GM23338 (cell line): ENCODE data around the gene HDAC3. TPM values are rescaled to one million over a fixed set of nuclear protein-coding genes. Genes with fewer than 3 reads are reported as not detected.

ENCODE experiments used
- ATAC-seq: fragments of 200-7000 bp; cut with Tn5 transposase; 3 replicates; pipeline ENCODE4 v1.9.1; 2020
- DNase-seq: peaks from one replicate; pipeline ENCODE4 v3.0.0-alpha.2; 2015; ENCODE audit warnings: low spot score
- H2AFZ ChIP-seq: fragments of 200-600 bp; sonication (generic); 2 replicates; pipeline ENCODE4 v1.8.0; 2016; ENCODE audit warnings: antibody characterized with exemption, mild to moderate bottlenecking, moderate library complexity
- H3F3A ChIP-seq: fragments of 200-600 bp; sonication (generic); replicated peaks from 2 replicates; pipeline ENCODE4 v1.8.0; 2017; ENCODE audit warnings: antibody characterized with exemption, mixed run types, low read depth
- H3K27ac ChIP-seq: fragments of 200-600 bp; sonication (generic); 2 replicates; pipeline ENCODE4 v1.6.1; 2016; ENCODE audit warnings: low read depth
- H3K27me3 ChIP-seq: fragments of 200-600 bp; sonication (generic); 2 replicates; pipeline ENCODE4 v1.8.0; 2016; ENCODE audit warnings: mild to moderate bottlenecking, mixed run types, moderate library complexity; ENCODE audit not compliant: insufficient read depth
- H3K36me3 ChIP-seq: fragments of 200-600 bp; sonication (generic); 2 replicates; pipeline ENCODE4 v1.8.0; 2016; ENCODE audit warnings: mild to moderate bottlenecking; ENCODE audit not compliant: insufficient read depth
- H3K4me1 ChIP-seq: fragments of 200-600 bp; sonication (generic); 2 replicates; pipeline ENCODE4 v1.8.0; 2016; ENCODE audit warnings: mild to moderate bottlenecking, moderate library complexity; ENCODE audit not compliant: insufficient read depth
- H3K4me2 ChIP-seq: fragments of 200-600 bp; sonication (generic); 2 replicates; pipeline ENCODE4 v1.7.1; 2017; ENCODE audit warnings: mixed run types
- H3K4me3 ChIP-seq: fragments of 200-600 bp; sonication (generic); 2 replicates; pipeline ENCODE4 v1.6.1; 2016; ENCODE audit warnings: mixed run types
- H3K79me2 ChIP-seq: fragments of 200-600 bp; sonication (generic); replicated peaks from 2 replicates; pipeline ENCODE4 v1.8.0; 2017; ENCODE audit warnings: mild to moderate bottlenecking; ENCODE audit not compliant: insufficient read depth
- H3K9me2 ChIP-seq: fragments of 200-600 bp; sonication (generic); 2 replicates; pipeline ENCODE4 v1.8.0; 2017; ENCODE audit not compliant: insufficient read depth
- H4K20me1 ChIP-seq: fragments of 200-600 bp; sonication (generic); replicated peaks from 2 replicates; pipeline ENCODE4 v1.8.0; 2017; ENCODE audit warnings: mild to moderate bottlenecking; ENCODE audit not compliant: insufficient read depth
- H3K27ac Mint-ChIP-seq: 2 replicates; pipeline ENCODE4 v1.8.0; 2020; ENCODE audit warnings: inconsistent platforms, mild to moderate bottlenecking, moderate library complexity, mixed read lengths
- H3K27me3 Mint-ChIP-seq: 3 replicates; pipeline ENCODE4 v1.8.0; 2022; ENCODE audit warnings: low read depth, mild to moderate bottlenecking, moderate library complexity, mixed read lengths, inconsistent platforms; ENCODE audit not compliant: insufficient read depth, poor library complexity
- H3K36me3 Mint-ChIP-seq: 3 replicates; pipeline ENCODE4 v1.8.0; 2021; ENCODE audit warnings: low read depth, mild to moderate bottlenecking, inconsistent platforms, moderate library complexity, mixed read lengths
- H3K4me1 Mint-ChIP-seq: 3 replicates; pipeline ENCODE4 v1.8.0; 2020; ENCODE audit warnings: mild to moderate bottlenecking, inconsistent platforms, mixed read lengths
- H3K4me3 Mint-ChIP-seq: 3 replicates; pipeline ENCODE4 v1.8.0; 2021; ENCODE audit warnings: moderate library complexity, mild to moderate bottlenecking, inconsistent platforms, mixed read lengths
- H3K9me3 Mint-ChIP-seq: 3 replicates; pipeline ENCODE4 v1.8.0; 2020; ENCODE audit warnings: moderate library complexity, mild to moderate bottlenecking, inconsistent platforms, mixed read lengths
- CREB1 ChIP-seq: fragments of 250-450 bp; sonication (Bioruptor Pico); IDR thresholded peaks from 2 replicates; pipeline ENCODE4 v1.5.0; 2020; ENCODE audit warnings: low read depth, mild to moderate bottlenecking, moderate library complexity
- CTCF ChIP-seq, 2 experiments: fragments of 200-600 bp in 1 of 2; sonication (generic) in 1 of 2; conservative IDR thresholded peaks; 2 replicates each; pipeline versions ENCODE4 v1.5.1 to v1.6.1; 2016 to 2017; ENCODE audit warnings: antibody characterized with exemption in 2 of 2, low read depth in 2 of 2, mild to moderate bottlenecking in 2 of 2, moderate library complexity in 1 of 2
- ETS1 ChIP-seq: IDR thresholded peaks from 2 replicates; pipeline ENCODE4 v1.6.1; 2016; ENCODE audit warnings: antibody characterized with exemption
- EZH2 ChIP-seq: fragments of 200-600 bp; sonication (generic); IDR thresholded peaks from one replicate; pipeline ENCODE4 v1.8.0; 2017; ENCODE audit warnings: antibody characterized with exemption, mild to moderate bottlenecking, low read depth; ENCODE audit not compliant: unreplicated experiment
- EZH2phosphoT487 ChIP-seq: fragments of 200-600 bp; sonication (generic); IDR thresholded peaks from one replicate; pipeline ENCODE4 v1.8.1; 2018; ENCODE audit warnings: antibody characterized with exemption; ENCODE audit not compliant: unreplicated experiment
- JUNB ChIP-seq: IDR thresholded peaks from one replicate; pipeline ENCODE4 v1.6.1; 2016; ENCODE audit warnings: antibody characterized with exemption; ENCODE audit not compliant: unreplicated experiment
- NANOG ChIP-seq: IDR thresholded peaks from 2 replicates; pipeline ENCODE4 v1.6.1; 2016; ENCODE audit warnings: antibody characterized with exemption, borderline replicate concordance
- POLR2AphosphoS5 ChIP-seq: IDR thresholded peaks from 2 replicates; pipeline ENCODE4 v1.6.1; 2016; ENCODE audit warnings: antibody characterized with exemption, low read depth
- REST ChIP-seq: IDR thresholded peaks from one replicate; pipeline ENCODE4 v1.6.1; 2018; ENCODE audit warnings: antibody characterized with exemption; ENCODE audit not compliant: unreplicated experiment
- STAT1 ChIP-seq: IDR thresholded peaks from one replicate; pipeline ENCODE4 v1.6.1; 2016; ENCODE audit warnings: antibody characterized with exemption; ENCODE audit not compliant: unreplicated experiment
- ZNF114 ChIP-seq: fragments of 250-450 bp; sonication (Bioruptor Pico); IDR thresholded peaks from 2 replicates; pipeline ENCODE4 v1.5.0; 2020; ENCODE audit warnings: mild to moderate bottlenecking, moderate library complexity
- ZNF331 ChIP-seq: fragments of 250-450 bp; sonication (Bioruptor Pico); IDR thresholded peaks from 2 replicates; pipeline ENCODE4 v1.5.0; 2020; ENCODE audit warnings: low read depth, mild to moderate bottlenecking, moderate library complexity
- ZNF462 ChIP-seq: fragments of 250-450 bp; sonication (Bioruptor Pico); IDR thresholded peaks from 2 replicates; pipeline ENCODE4 v1.5.0; 2020; ENCODE audit warnings: mild to moderate bottlenecking, moderate library complexity
- polyA plus RNA-seq: library from polyadenylated mRNA; unstranded; fragments of >200 nt; fragmentation: Nextera tagmentation; extraction: Ambion mirVana; gene quantifications from 2 replicates; pipeline ENCODE4 v1.2.1, GENCODE V29; 2016
- total RNA-seq: library from RNA; depleted of rRNA; stranded (reverse); fragments of >200 nt; shearing (Covaris generic); gene quantifications from 2 replicates; pipeline ENCODE4 v1.2.3, GENCODE V29; 2014

Gene HDAC3
- total and polyA plus RNA-seq, 2 experiments from 2014 or later: 59.2 to 90.0 TPM

- Histone ChIP-seq H4K20me1 (peaks cover 25% of the 10 kb centered on the region), H3K4me3 (no peak overlapping the region), H3F3A (0 out of 2 replicates have a peak, but pooled peaks cover 4% of the 10 kb centered on the region), H3K36me3 (no peaks in the 10 kb centered on the region), H3K27ac (no peak overlapping the region), H3K27me3 (no peaks in the 10 kb centered on the region), H3K79me2 (peaks cover 74% of the 10 kb centered on the region), H2AFZ (no peak overlapping the region), H3K4me2 (no peak overlapping the region), H3K4me1 (no peaks in the 10 kb centered on the region), H3K9me2 (no peaks in the 10 kb centered on the region)
- no peak overlapping the region for H3K4me3 Mint-ChIP-seq
- H3K9me3 Mint-ChIP-seq: no peaks in the 10 kb centered on the region
- H3K27ac Mint-ChIP-seq: no peak overlapping the region
- DNase-seq: no peak
- no peaks in the 10 kb centered on the region for H3K36me3 Mint-ChIP-seq
- no peak for TF ChIP-seq ZNF331
- TF ChIP-seq NANOG: no peak
- TF ChIP-seq REST: no peak
- TF ChIP-seq POLR2AphosphoS5: no peak
- no peak for TF ChIP-seq JUNB
- no peak for TF ChIP-seq EZH2
- no peak for TF ChIP-seq ZNF114 (CRISPR knock-in tag)
- TF ChIP-seq ETS1: no peak
- TF ChIP-seq STAT1: no peak
- TF ChIP-seq CREB1 (CRISPR knock-in tag): no peak
- TF ChIP-seq ZNF462: no peak
- TF ChIP-seq EZH2phosphoT487: no peak
- TF ChIP-seq CTCF (conservative IDR thresholded peaks at IDR 0.05; ENCODE audit: low read depth in 2 of 2): no peak
- ATAC-seq: no peak
- peaks cover 4% of the 10 kb centered on the region; the same call in 1 of the 3 replicates for H3K4me1 Mint-ChIP-seq
- H3K27me3 Mint-ChIP-seq: peaks cover 2% of the 10 kb centered on the region
These were observed 39.8 kb downstream of the HDAC3 start for GRCh38 chr5:141596867-141597266.
